ENCODE measurements around the gene RNLS.
A peak's percentile ranks its signal among the peaks of the same experiment; 100 is the strongest.

RNLS gene

GRCh38 chr10:88245974-88246511, 337.1 kb downstream of the RNLS start:
- DNase-seq: no peak

GRCh38 chr10:88244781-88245625, 338.1 kb downstream of the RNLS start:
- no peak for DNase-seq

GRCh38 chr10:88243836-88244730, 339.0 kb downstream of the RNLS start:
- DNase-seq: no peak

- no peak for DNase-seq
Observed at GRCh38 chr10:88243202-88243744, 339.8 kb downstream of the RNLS start.

GRCh38 chr10:88241501-88241900, 341.6 kb downstream of the RNLS start:
- no peak for DNase-seq

- no peak for DNase-seq
Observed at GRCh38 chr10:88239212-88239611, 343.9 kb downstream of the RNLS start.

- peak in 1 of 2 experiments; percentile 42 for DNase-seq
Observed at GRCh38 chr10:88238615-88238914, 344.6 kb downstream of the RNLS start.

- DNase-seq: peak in 1 of 2 experiments; percentile 42
Observed at GRCh38 chr10:88237896-88238614, 345.1 kb downstream of the RNLS start.

GRCh38 chr10:88236121-88236743, 346.9 kb downstream of the RNLS start:
- DNase-seq: peak in 1 of 2 experiments; percentile 2

- DNase-seq: peak in 1 of 2 experiments; percentile 64
Observed at GRCh38 chr10:88234297-88234696, 348.8 kb downstream of the RNLS start.

GRCh38 chr10:88233870-88234269, 349.2 kb downstream of the RNLS start:
- DNase-seq: no peak

- DNase-seq: no peak
Observed at GRCh38 chr10:88232983-88233543, 350.1 kb downstream of the RNLS start.

GRCh38 chr10:88232029-88232895, 350.9 kb downstream of the RNLS start:
- DNase-seq: peak in 1 of 2 experiments; percentile 5

GRCh38 chr10:88230251-88230650, 352.9 kb downstream of the RNLS start:
- DNase-seq: no peak

- no peak for DNase-seq
Observed at GRCh38 chr10:88228130-88228529, 355.0 kb downstream of the RNLS start.

GRCh38 chr10:88227342-88228018, 355.6 kb downstream of the RNLS start:
- DNase-seq: peak in 1 of 2 experiments; percentile 42

- no peak for DNase-seq
Observed at GRCh38 chr10:88226891-88227290, 356.2 kb downstream of the RNLS start.

GRCh38 chr10:88226071-88226659, 357.0 kb downstream of the RNLS start:
- DNase-seq: no peak

All from NCI-H446 (cell line).